ENCODE data around the gene P2RY13. TPM values are rescaled to one million over a fixed set of nuclear protein-coding genes. Genes with fewer than 3 reads are reported as not detected.

The P2RY13 gene
- total RNA-seq, 1 donor from 2014 or later = not detected

- no peak for DNase-seq (ENCODE audit: low spot score, unreplicated experiment)
- Mint-ChIP-seq H3K4me3 (ENCODE audit: low read depth) (no peak overlapping the region), H3K36me3 (ENCODE audit: insufficient read depth) (no peaks in the 10 kb centered on the region), H3K27me3 (no peaks in the 10 kb centered on the region), H3K27ac (no peak overlapping the region), H3K4me1 (ENCODE audit: low read depth) (no peaks in the 10 kb centered on the region), H3K9me3 (ENCODE audit: low read depth) (no peaks in the 10 kb centered on the region)
- TF ChIP-seq CTCF (IDR thresholded peaks at IDR 0.05; ENCODE audit: unreplicated experiment) = no peak
Measured at GRCh38 chr3:151314137-151314536, 15.2 kb downstream of the P2RY13 start.

- DNase-seq (ENCODE audit: low spot score, unreplicated experiment) = no peak
- no peaks in the 10 kb centered on the region for H3K9me3 Mint-ChIP-seq (ENCODE audit: low read depth)
- no peak for TF ChIP-seq CTCF (IDR thresholded peaks at IDR 0.05; ENCODE audit: unreplicated experiment)
- no peak overlapping the region for H3K27ac Mint-ChIP-seq
- no peaks in the 10 kb centered on the region for H3K27me3 Mint-ChIP-seq
- no peaks in the 10 kb centered on the region for H3K4me1 Mint-ChIP-seq (ENCODE audit: low read depth)
- H3K4me3 Mint-ChIP-seq (ENCODE audit: low read depth) = no peak overlapping the region
- no peaks in the 10 kb centered on the region for H3K36me3 Mint-ChIP-seq (ENCODE audit: insufficient read depth)
Measured at GRCh38 chr3:151312972-151313371, 16.4 kb downstream of the P2RY13 start.

GRCh38 chr3:151309566-151309965, 19.8 kb downstream of the P2RY13 start:
- H3K4me3 Mint-ChIP-seq (ENCODE audit: low read depth) = no peak overlapping the region
- H3K27me3 Mint-ChIP-seq = no peaks in the 10 kb centered on the region
- no peak for TF ChIP-seq CTCF (IDR thresholded peaks at IDR 0.05; ENCODE audit: unreplicated experiment)
- peaks cover 6% of the 10 kb centered on the region for H3K4me1 Mint-ChIP-seq (ENCODE audit: low read depth)
- no peaks in the 10 kb centered on the region for H3K9me3 Mint-ChIP-seq (ENCODE audit: low read depth)
- DNase-seq (ENCODE audit: low spot score, unreplicated experiment) = no peak
- H3K27ac Mint-ChIP-seq = no peak overlapping the region
- no peaks in the 10 kb centered on the region for H3K36me3 Mint-ChIP-seq (ENCODE audit: insufficient read depth)

GRCh38 chr3:151307583-151308488, 21.5 kb downstream of the P2RY13 start:
- Mint-ChIP-seq H3K27ac (no peak overlapping the region), H3K9me3 (ENCODE audit: low read depth) (no peaks in the 10 kb centered on the region), H3K4me3 (ENCODE audit: low read depth) (no peak overlapping the region), H3K36me3 (ENCODE audit: insufficient read depth) (no peaks in the 10 kb centered on the region), H3K27me3 (no peaks in the 10 kb centered on the region), H3K4me1 (ENCODE audit: low read depth) (peaks cover 9% of the 10 kb centered on the region)
- DNase-seq (ENCODE audit: low spot score, unreplicated experiment) = no peak
- TF ChIP-seq CTCF (IDR thresholded peaks at IDR 0.05; ENCODE audit: unreplicated experiment) = no peak

GRCh38 chr3:151307131-151307530, 22.2 kb downstream of the P2RY13 start:
- peaks cover 9% of the 10 kb centered on the region for H3K4me1 Mint-ChIP-seq (ENCODE audit: low read depth)

More at GRCh38 chr3:151307131-151307530, 22.2 kb downstream of the P2RY13 start:
- Mint-ChIP-seq H3K27ac (no peak overlapping the region), H3K4me3 (ENCODE audit: low read depth) (no peak overlapping the region), H3K36me3 (ENCODE audit: insufficient read depth) (no peaks in the 10 kb centered on the region), H3K27me3 (no peaks in the 10 kb centered on the region), H3K9me3 (ENCODE audit: low read depth) (no peaks in the 10 kb centered on the region)
- no peak for TF ChIP-seq CTCF (IDR thresholded peaks at IDR 0.05; ENCODE audit: unreplicated experiment)
- no peak for DNase-seq (ENCODE audit: low spot score, unreplicated experiment)

Measured in progenitor cell of endocrine pancreas (in vitro differentiated cells).